Endothelial cell (in vitro differentiated cells): ENCODE measurements around the gene MPND. TPM values are rescaled to one million over a fixed set of nuclear protein-coding genes. Genes with fewer than 3 reads are reported as not detected.

Source experiments
- DNase-seq: peaks from one replicate; pipeline ENCODE4 v3.0.0; 2021; ENCODE audit warnings: low spot score
- H3K27ac Mint-ChIP-seq: one replicate; pipeline ENCODE4 v1.8.0; 2021; ENCODE audit warnings: mixed read lengths, inconsistent platforms; ENCODE audit not compliant: unreplicated experiment
- H3K27me3 Mint-ChIP-seq: one replicate; pipeline ENCODE4 v1.8.0; 2021; ENCODE audit warnings: mild to moderate bottlenecking, moderate library complexity, mixed read lengths, inconsistent platforms; ENCODE audit not compliant: unreplicated experiment
- H3K36me3 Mint-ChIP-seq: one replicate; pipeline ENCODE4 v1.8.0; 2021; ENCODE audit warnings: mild to moderate bottlenecking, low read depth, mixed read lengths, inconsistent platforms; ENCODE audit not compliant: unreplicated experiment
- H3K4me1 Mint-ChIP-seq: one replicate; pipeline ENCODE4 v1.8.0; 2021; ENCODE audit warnings: mild to moderate bottlenecking, mixed read lengths, inconsistent platforms; ENCODE audit not compliant: unreplicated experiment
- H3K4me3 Mint-ChIP-seq: one replicate; pipeline ENCODE4 v1.8.0; 2021; ENCODE audit warnings: mild to moderate bottlenecking, mixed read lengths, inconsistent platforms; ENCODE audit not compliant: unreplicated experiment
- H3K9me3 Mint-ChIP-seq: one replicate; pipeline ENCODE4 v1.8.0; 2021; ENCODE audit warnings: mixed read lengths, inconsistent platforms; ENCODE audit not compliant: unreplicated experiment
- total RNA-seq: library from RNA; stranded (reverse); fragmentation: NEBNext Ultra II Directional; extraction: Animal tissue kit (Norgen Biotek cat#: 25700); gene quantifications from one replicate; pipeline ENCODE4 v1.2.1, GENCODE V29; 2021; ENCODE audit not compliant: unreplicated experiment
- TF ChIP-seq, protein P1 (sequence below): fragments of 200-600 bp; sonication (generic); IDR thresholded peaks from one replicate; pipeline ENCODE4 v1.5.0; 2021; ENCODE audit warnings: antibody characterized with exemption; ENCODE audit not compliant: unreplicated experiment

The MPND gene
- total RNA-seq, 1 donor from 2014 or later = 18.3 TPM

DNA sequence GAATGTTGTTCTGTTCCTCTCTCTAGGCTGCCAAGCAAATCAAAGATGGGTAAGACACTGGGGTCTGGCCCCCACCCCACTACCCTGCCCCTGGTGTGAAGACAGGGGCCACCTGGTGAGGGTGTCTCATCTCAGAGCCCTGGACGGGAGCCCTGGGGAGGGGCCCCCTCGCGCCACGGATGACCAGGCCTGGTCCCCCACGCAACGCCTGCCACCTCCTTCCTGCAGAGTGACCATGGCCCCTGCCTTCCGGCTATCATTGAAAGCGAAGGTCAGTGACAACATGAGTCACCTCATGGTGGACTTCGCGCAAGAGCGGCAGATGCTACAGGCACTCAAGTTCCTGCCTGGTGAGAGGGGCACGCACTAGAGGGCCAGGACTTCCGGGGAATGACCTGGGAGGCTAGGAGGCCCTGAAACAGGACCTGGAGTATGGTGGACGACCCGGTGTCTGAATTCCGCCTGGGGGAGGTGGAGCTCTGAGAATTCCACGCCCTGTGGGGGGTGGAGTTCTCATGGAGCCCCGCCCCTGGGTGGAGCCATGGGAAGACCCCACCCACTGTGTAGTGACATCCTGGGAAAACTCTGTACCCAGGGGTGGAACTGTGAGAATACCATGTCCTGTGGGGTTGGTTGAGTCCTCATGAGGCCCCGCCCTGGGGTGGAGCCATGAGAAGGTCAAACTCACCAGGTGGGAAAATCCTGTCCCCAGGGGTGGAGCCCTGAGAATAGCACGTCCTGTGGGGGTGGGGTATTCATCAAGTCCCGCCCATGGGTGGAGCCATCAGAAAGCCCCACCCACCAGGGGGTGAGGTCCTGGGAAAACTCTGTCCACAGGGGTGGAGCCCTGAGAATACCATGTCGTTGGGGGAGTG is 32.9 kb upstream of the MPND start:
- H3K4me1 Mint-ChIP-seq = peaks cover 5% of the 10 kb centered on the region
- H3K27me3 Mint-ChIP-seq = no peaks in the 10 kb centered on the region
- no peak overlapping the region for H3K27ac Mint-ChIP-seq
- no peak for DNase-seq
- H3K36me3 Mint-ChIP-seq = peaks cover 4% of the 10 kb centered on the region
- H3K9me3 Mint-ChIP-seq = no peaks in the 10 kb centered on the region
- no peak overlapping the region for H3K4me3 Mint-ChIP-seq
- TF ChIP-seq, protein P1, sequence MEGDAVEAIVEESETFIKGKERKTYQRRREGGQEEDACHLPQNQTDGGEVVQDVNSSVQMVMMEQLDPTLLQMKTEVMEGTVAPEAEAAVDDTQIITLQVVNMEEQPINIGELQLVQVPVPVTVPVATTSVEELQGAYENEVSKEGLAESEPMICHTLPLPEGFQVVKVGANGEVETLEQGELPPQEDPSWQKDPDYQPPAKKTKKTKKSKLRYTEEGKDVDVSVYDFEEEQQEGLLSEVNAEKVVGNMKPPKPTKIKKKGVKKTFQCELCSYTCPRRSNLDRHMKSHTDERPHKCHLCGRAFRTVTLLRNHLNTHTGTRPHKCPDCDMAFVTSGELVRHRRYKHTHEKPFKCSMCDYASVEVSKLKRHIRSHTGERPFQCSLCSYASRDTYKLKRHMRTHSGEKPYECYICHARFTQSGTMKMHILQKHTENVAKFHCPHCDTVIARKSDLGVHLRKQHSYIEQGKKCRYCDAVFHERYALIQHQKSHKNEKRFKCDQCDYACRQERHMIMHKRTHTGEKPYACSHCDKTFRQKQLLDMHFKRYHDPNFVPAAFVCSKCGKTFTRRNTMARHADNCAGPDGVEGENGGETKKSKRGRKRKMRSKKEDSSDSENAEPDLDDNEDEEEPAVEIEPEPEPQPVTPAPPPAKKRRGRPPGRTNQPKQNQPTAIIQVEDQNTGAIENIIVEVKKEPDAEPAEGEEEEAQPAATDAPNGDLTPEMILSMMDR = no peak

DNA sequence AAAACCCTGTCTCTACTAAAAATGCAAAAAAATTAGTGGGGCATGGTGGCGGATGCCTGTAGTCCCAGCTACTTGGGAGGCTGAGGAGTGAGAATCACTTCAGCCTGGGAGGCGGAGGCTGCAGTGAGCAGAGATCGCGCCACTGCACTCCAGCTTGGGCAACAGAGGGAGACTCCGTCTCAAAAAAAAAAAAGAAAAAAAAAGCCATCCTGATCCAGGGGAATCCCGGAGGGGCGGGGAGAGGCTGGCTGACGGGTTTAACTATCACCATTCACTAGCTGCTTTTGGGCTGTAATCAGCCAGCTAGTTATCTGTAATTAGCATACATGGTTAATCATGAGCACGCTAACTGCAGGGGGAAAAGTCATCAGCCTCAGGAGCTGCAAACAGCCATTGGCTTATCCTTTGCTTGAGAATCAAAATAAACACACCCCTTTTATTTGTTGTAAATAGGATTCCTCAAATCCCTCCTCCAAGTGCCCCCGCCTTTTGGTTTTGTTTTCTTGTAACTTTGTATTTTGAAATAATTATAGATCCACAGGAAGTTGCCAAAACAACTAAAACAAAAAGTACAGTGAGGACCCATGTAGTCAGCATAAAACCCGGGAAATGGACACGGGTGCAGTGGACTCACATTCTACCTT is 29.4 kb upstream of the MPND start:
- no peak for DNase-seq
- Mint-ChIP-seq H3K27ac (no peak overlapping the region), H3K4me3 (no peak overlapping the region), H3K9me3 (no peaks in the 10 kb centered on the region), H3K4me1 (peaks cover 5% of the 10 kb centered on the region), H3K36me3 (peaks cover 14% of the 10 kb centered on the region), H3K27me3 (peaks cover 2% of the 10 kb centered on the region)
- TF ChIP-seq, protein P1 = no peak

DNA sequence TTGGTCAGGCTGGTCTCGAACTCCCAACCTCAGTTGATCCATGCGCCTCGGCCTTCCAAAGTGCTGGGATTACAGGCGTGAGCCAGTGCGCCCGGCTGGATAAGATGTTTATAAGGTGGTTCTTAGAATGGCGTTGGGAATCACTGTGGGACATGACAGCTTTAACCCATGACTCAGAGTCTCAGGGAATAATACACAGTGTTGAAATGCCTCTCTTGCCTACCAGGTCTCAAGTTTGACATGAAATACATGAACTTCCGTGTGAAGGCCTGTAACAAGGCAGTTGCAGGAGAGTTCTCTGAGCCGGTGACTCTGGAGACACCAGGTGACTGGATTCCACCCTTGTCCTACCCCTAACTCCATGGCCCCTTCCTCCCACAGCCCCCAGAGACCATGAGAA is 26.4 kb upstream of the MPND start:
- DNase-seq = no peak
- Mint-ChIP-seq H3K9me3 (no peaks in the 10 kb centered on the region), H3K36me3 (peaks cover 40% of the 10 kb centered on the region), H3K4me1 (peaks cover 5% of the 10 kb centered on the region), H3K27me3 (peaks cover 9% of the 10 kb centered on the region), H3K4me3 (no peak overlapping the region), H3K27ac (no peak overlapping the region)
- TF ChIP-seq, protein P1 = no peak

DNA sequence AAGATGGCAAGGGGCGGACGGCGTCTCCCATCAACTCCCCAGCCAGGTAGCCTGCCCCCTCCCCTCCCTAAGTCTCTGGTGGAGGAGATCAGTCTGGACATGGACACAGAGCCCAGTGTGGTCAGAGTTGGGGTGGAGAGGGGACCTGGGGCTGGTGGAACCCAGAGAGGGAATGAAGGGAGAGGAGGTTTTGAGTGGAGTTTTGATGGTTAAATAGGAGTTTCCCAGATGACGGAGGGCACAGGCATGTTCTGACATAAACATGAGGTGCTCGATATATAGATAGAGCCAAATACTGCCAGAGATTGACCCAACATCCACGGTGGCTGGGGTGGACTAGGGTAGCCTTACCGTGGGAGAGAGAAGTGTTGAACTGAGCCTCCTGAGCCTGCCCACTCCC is 24.9 kb upstream of the MPND start:
- H3K4me3 Mint-ChIP-seq = no peak overlapping the region
- H3K36me3 Mint-ChIP-seq = peaks cover 43% of the 10 kb centered on the region
- H3K4me1 Mint-ChIP-seq = peaks cover 5% of the 10 kb centered on the region
- H3K9me3 Mint-ChIP-seq = no peaks in the 10 kb centered on the region
- peaks cover 9% of the 10 kb centered on the region for H3K27me3 Mint-ChIP-seq
- TF ChIP-seq, protein P1 = no peak
- no peak for DNase-seq
- H3K27ac Mint-ChIP-seq = no peak overlapping the region
